Measurements from ENCODE around the gene LRP6. TPM values are rescaled to one million over a fixed set of nuclear protein-coding genes. Genes with fewer than 3 reads are reported as not detected.

Gene LRP6
- total and polyA plus RNA-seq, 4 donors: 9.4 to 125 (median 26.8) TPM

DNA sequence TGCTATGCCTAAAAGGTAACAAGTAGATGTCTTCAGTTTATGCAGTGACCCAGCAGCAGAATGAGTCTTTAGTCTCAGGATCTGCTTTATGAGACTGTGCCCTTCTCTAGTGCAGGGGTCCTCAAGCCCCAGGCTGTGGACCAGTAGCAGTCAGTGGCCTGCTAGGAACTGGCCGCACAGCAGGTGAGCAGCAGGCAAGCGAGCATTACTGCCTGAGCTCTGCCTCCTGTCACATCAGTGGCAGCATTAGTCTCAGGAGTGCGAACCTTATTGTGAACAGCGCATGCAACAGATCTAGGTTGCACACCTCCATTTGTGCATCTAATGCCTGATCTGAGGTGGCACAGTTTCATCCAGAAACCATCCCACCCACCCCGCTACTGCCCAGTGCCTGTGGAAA lies 38.4 kb downstream of the LRP6 start:
- DNase-seq: no peak

DNA sequence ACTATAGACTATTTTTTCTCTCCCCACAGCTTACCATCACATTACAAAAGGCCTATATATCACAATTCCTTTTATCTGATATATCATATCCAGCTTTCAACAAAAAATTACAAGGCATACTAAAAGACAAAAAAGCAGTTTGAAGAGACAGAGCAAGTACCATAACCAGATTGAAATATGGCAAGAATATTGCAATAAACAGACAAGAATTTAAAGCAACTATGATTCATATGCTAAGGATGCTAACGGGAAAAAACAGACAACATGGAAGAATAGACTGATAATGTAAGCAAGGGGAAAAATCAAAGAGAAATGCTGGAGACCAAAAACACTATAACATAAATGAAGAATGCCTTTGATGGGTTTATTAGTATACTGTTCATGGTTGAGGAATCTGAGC lies 40.7 kb downstream of the LRP6 start:
- Histone ChIP-seq H3K36me3 (ENCODE audit: control insufficient read depth in 4 of 4, insufficient read depth in 4 of 4, low read length in 4 of 4) (no peaks in the 10 kb centered on the region), H3K4me3 (no peak overlapping the region), H3K9ac (ENCODE audit: insufficient read depth in 1 of 2, low read length in 2 of 2) (no peak overlapping the region), H3K27ac (ENCODE audit: low read depth in 1 of 2, low read length in 1 of 2) (no peak overlapping the region), H3K27me3 (ENCODE audit: control insufficient read depth in 3 of 3, insufficient read depth in 3 of 3, low read length in 2 of 3) (no peaks in the 10 kb centered on the region), H3K9me3 (ENCODE audit: control insufficient read depth in 4 of 4, insufficient read depth in 3 of 4, low read length in 3 of 4) (peaks cover 0 to 7% (median 0%) of the 10 kb centered on the region in 4 donors), H3K4me1 (ENCODE audit: control insufficient read depth in 5 of 5, insufficient read depth in 5 of 5, low read length in 5 of 5) (peaks cover 0 to 9% (median 5%) of the 10 kb centered on the region in 5 donors)
- ATAC-seq (ENCODE audit: insufficient read depth, low FRiP score): no peak
- no peak for TF ChIP-seq CTCF (IDR thresholded peaks at IDR 0.05; ENCODE audit: control extremely low read depth, extremely low read depth)
- WGBS, 2 donors: 88 to 95% methylated on average over 1 of the region's 1 CpG
- no peak for DNase-seq

More for the DNA sequence above, 38.4 kb downstream of the LRP6 start:
- Histone ChIP-seq H3K9me3 (ENCODE audit: control insufficient read depth in 4 of 4, insufficient read depth in 3 of 4, low read length in 3 of 4) (peaks cover 0 to 7% (median 0%) of the 10 kb centered on the region in 4 donors), H3K9ac (ENCODE audit: insufficient read depth in 1 of 2, low read length in 2 of 2) (no peak overlapping the region), H3K4me1 (ENCODE audit: control insufficient read depth in 5 of 5, insufficient read depth in 5 of 5, low read length in 5 of 5) (peaks cover 0 to 13% (median 5%) of the 10 kb centered on the region in 5 donors), H3K36me3 (ENCODE audit: control insufficient read depth in 4 of 4, insufficient read depth in 4 of 4, low read length in 4 of 4) (no peaks in the 10 kb centered on the region), H3K27me3 (ENCODE audit: control insufficient read depth in 3 of 3, insufficient read depth in 3 of 3, low read length in 2 of 3) (no peaks in the 10 kb centered on the region), H3K4me3 (no peak overlapping the region), H3K27ac (ENCODE audit: low read depth in 1 of 2, low read length in 1 of 2) (peak overlapping the region in 1 of 2 donors; percentile 5)
- no peak for TF ChIP-seq CTCF (IDR thresholded peaks at IDR 0.05; ENCODE audit: control extremely low read depth, extremely low read depth)
- no peak for ATAC-seq (ENCODE audit: insufficient read depth, low FRiP score)
- WGBS, 2 donors: 98 to 99% methylated on average over 5 of the region's 5 CpGs

DNA sequence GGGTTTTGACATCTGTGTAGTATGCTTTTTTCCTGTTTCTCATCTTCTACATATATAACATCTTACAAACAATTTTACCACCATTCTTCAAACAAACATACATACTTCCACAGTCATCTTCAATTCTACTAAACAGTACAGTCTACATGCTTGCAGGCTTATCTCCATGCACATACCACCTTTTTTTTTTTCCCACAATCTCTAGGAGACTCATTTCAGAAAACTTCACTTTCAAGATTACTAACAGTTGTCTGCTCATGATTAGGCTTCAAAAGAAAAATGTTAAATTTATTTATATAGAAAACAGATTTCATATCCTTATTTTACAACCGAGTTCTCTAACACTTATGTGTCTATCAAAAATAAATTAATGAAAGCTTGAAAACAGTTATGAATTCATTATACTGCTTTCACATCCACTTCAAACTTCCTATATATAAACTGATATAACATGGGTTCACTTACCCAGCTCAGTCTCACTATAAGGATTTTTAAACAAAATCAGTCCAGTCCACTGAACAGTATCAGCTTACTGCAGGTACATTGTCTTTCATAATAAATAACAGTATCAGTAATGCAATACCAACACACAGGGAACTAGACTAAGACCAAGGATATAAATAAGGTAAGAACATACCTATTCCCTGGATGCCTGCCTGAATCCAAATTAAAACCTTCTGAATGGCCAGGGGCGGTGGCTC lies 42.5 kb downstream of the LRP6 start:
- Histone ChIP-seq H3K4me1 (ENCODE audit: control insufficient read depth in 5 of 5, insufficient read depth in 5 of 5, low read length in 5 of 5) (peaks cover 0 to 13% (median 8%) of the 10 kb centered on the region in 5 donors), H3K27ac (ENCODE audit: low read depth in 1 of 2, low read length in 1 of 2) (no peak overlapping the region), H3K9ac (ENCODE audit: insufficient read depth in 1 of 2, low read length in 2 of 2) (no peak overlapping the region), H3K27me3 (ENCODE audit: control insufficient read depth in 3 of 3, insufficient read depth in 3 of 3, low read length in 2 of 3) (no peaks in the 10 kb centered on the region), H3K9me3 (ENCODE audit: control insufficient read depth in 4 of 4, insufficient read depth in 3 of 4, low read length in 3 of 4) (peaks cover 0 to 7% (median 0%) of the 10 kb centered on the region in 4 donors), H3K4me3 (no peak overlapping the region), H3K36me3 (ENCODE audit: control insufficient read depth in 4 of 4, insufficient read depth in 4 of 4, low read length in 4 of 4) (no peaks in the 10 kb centered on the region)
- TF ChIP-seq CTCF (IDR thresholded peaks at IDR 0.05; ENCODE audit: control extremely low read depth, extremely low read depth): no peak
- DNase-seq (no peak), ATAC-seq (ENCODE audit: insufficient read depth, low FRiP score) (no peak)
- WGBS, 2 donors: 85 to 88% methylated on average over 2 of the region's 2 CpGs

All from lung (tissue), 12 donors.